ENCODE results near the gene SLC6A18. TPM values are rescaled to one million over a fixed set of nuclear protein-coding genes. Genes with fewer than 3 reads are reported as not detected.
A peak's percentile ranks its signal among the peaks of the same experiment; 100 is the strongest.

Gene SLC6A18
- total RNA-seq, 8 experiments from 2014 or later = 0.14 TPM; not detected in 7

DNA sequence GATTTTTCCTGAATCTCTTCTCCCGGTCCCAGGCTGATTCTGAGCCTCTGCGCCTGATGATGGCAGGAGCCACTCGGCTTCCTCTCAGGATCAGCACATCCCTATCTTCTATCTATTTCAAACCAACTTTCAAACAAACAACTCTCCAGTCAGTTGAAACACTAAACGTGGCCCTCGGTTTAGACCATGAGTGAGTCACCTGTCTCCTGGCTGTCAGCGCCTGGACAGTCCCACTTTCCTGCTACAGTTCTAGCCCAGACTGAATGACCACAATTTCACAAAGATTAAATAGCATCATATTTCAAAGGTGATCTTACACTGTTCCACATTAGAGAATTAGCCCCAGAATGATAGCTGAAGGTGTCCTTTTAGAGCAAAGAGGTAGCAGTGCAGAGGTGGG lies 17.6 kb upstream of the SLC6A18 start:
- Histone ChIP-seq H3K4me3 (no peak overlapping the region), H3K4me1 (replicated peaks in 1 of 2) (no peaks in the 10 kb centered on the region), H3K27ac (no peak overlapping the region)
- 38 to 100% (median 80%) methylated on average over 1 to 6 of the region's 6 CpGs; no CpG with 5 or more reads in 3 of the 10 experiments for WGBS, 10 experiments
- in situ Hi-C loops (cut with MboI; ENCODE audit: low pct_unique_long_range_greater_than_20kb in 2 of 9, low sequenced_read_pairs in 9 of 9, unreplicated experiment in 9 of 9) = loop anchor here in 1 of 9 experiments (25.0 kb wide), 1 partner anchor 430 kb away; no protein-coding TSS in a partner anchor
- ATAC-seq (replicated peaks in 6 of 8) = peak in 2 of 8 experiments; percentile 15 to 19

DNA sequence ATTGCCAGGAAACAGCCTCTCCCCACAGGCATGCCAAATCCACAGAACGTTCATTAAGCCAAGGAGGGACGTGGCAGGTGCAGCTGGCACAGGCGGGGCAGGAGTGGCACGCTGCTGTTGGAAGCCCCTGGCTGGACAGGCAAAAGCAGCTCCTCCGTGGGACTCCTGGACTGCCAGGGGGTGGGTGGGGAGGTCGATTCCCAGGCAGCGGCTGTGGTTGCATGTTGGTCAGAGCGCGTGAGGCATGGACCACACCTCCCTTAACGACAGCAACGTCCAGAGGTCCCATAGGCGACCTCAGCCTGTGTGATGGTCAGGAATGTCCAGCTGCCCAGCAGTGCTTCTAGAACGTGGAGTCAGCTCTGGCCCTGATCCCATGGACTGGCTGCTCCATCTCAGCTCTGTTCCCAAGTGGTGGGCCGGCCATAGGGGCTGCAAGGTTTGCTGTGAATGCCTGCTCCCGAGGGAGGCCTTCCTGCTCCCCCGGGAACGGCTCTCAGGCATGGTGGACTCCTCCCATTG lies 16.9 kb upstream of the SLC6A18 start:
- H3K27ac ChIP-seq = no peak overlapping the region
- in situ Hi-C loops (cut with MboI; ENCODE audit: low pct_unique_long_range_greater_than_20kb in 2 of 9, low sequenced_read_pairs in 9 of 9, unreplicated experiment in 9 of 9) = loop anchor here in 1 of 9 experiments (25.0 kb wide), 1 partner anchor 429 kb away; no protein-coding TSS in a partner anchor
- no peaks in the 10 kb centered on the region for H3K4me1 ChIP-seq (replicated peaks in 1 of 2)
- no peak overlapping the region for H3K4me3 ChIP-seq
- WGBS, 10 experiments = 47 to 100% (median 61%) methylated on average over 1 to 4 of the region's 17 CpGs; no CpG with 5 or more reads in 6 of the 10 experiments
- ATAC-seq (replicated peaks in 6 of 8) = no peak

DNA sequence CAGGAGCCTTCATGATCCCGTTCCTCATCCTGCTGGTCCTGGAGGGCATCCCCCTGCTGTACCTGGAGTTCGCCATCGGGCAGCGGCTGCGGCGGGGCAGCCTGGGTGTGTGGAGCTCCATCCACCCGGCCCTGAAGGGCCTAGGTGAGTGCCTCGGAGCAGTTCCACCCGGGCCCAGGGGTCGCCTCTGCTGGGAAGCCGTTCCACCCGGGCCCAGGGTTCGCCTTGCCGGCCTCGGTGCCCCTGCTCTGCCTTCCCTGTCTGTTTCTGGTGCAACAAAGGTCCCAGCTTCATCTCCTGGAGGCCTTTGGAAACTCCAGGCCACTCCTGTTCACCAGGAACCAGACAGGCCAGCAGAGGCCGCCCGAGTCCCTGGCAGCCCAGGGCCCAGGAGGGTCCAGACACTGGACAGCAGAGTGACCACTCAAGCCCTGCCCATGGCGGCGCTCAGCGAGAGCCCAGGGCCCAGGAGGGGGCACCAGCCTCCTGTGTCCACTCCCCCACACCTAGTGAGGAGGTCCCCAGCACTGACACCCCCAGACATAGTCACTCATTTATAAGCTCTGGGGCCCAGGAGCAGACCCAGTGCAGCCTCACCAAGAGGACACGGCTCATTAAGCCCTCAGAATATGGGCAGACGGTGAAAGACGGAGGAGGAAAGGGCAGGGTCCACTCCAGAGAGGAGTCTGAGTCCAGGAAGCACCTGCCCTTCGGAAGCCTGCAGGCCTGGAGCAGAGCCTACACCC lies 16.3 kb upstream of the SLC6A18 start:
- Histone ChIP-seq H3K4me1 (replicated peaks in 1 of 2) (no peaks in the 10 kb centered on the region), H3K27ac (no peak overlapping the region), H3K4me3 (no peak overlapping the region)
- ATAC-seq (replicated peaks in 6 of 8) = peak; percentile 71 to 95 (median 81)
- 0 to 85% (median 49%) methylated on average over 2 to 7 of the region's 24 CpGs; no CpG with 5 or more reads in 5 of the 10 experiments for WGBS, 10 experiments
- in situ Hi-C loops (cut with MboI; ENCODE audit: low pct_unique_long_range_greater_than_20kb in 2 of 9, low sequenced_read_pairs in 9 of 9, unreplicated experiment in 9 of 9) = loop anchor here in 1 of 9 experiments (25.0 kb wide), 1 partner anchor 428 kb away; no protein-coding TSS in a partner anchor

DNA sequence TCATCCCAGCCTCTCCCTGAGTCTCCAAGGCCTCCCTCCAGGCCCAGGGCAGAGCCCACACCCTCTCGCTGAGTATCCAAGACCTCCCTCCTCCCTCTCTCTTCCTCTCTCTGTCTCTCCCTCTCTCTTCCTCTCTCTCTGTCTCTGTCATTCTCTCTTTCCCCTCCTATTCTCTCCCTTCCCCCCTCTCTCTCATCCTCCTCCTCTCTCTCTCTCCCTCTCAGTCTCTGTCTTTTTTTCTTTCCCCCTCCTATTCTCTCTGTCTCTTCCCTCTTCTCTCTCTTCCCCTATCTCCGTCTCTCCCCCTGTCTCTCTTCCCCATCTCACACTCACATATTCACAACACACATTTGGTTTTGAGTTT lies 15.7 kb upstream of the SLC6A18 start:
- no peak overlapping the region for H3K27ac ChIP-seq
- ATAC-seq (replicated peaks in 6 of 8) = peak in 2 of 8 experiments; percentile 10 to 50
- H3K4me1 ChIP-seq (replicated peaks in 1 of 2) = no peaks in the 10 kb centered on the region
- no peak overlapping the region for H3K4me3 ChIP-seq
- 13 to 92% (median 38%) methylated on average over 1 to 2 of the region's 2 CpGs; no CpG with 5 or more reads in 3 of the 10 experiments for WGBS, 10 experiments
- in situ Hi-C loops (cut with MboI; ENCODE audit: low pct_unique_long_range_greater_than_20kb in 2 of 9, low sequenced_read_pairs in 9 of 9, unreplicated experiment in 9 of 9) = loop anchor here in 1 of 9 experiments (25.0 kb wide), 1 partner anchor 428 kb away; no protein-coding TSS in a partner anchor

DNA sequence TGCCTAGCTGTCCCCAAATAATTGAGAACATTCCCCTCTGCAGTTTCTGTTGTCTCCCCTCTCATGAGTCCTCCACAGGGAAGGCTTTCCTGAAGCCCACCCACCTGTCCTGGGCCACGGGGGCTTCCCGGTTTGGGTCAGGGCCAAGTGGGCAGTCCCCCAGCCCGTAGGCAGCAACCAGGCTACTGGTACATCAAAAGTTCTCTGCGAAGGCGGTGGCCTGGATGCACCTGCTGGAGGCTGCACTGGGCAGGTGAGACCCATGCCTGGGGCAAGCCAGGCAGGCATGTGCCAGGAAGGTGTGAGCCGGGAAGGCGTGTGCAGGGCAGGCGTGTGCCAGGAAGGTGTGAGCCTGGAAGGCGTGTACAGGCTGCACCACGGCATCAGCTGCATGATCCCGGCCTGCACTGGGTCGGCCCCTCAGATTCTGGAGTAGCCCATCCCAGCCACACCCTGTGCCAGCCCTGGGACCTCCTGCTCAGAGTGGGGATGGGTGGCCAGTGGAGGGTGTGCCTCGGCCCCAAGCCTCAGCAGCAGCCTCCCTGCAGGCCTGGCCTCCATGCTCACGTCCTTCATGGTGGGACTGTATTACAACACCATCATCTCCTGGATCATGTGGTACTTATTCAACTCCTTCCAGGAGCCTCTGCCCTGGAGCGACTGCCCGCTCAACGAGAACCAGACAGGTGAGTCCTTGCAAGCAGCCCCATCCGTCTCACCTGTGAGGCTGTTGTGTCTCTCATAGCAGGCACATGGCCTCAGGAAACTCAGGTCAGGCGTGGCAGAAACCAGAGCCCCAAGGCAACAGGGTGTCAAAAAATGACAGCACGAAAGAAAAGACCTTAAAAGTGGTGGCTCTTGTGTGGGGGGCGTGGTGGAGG lies 15.0 kb upstream of the SLC6A18 start:
- in situ Hi-C loops (cut with MboI; ENCODE audit: low pct_unique_long_range_greater_than_20kb in 2 of 9, low sequenced_read_pairs in 9 of 9, unreplicated experiment in 9 of 9) = loop anchor here in 1 of 9 experiments (25.0 kb wide), 1 partner anchor 427 kb away; no protein-coding TSS in a partner anchor
- 19 to 87% (median 61%) methylated on average over 2 to 7 of the region's 21 CpGs; no CpG with 5 or more reads in 3 of the 10 experiments for WGBS, 10 experiments
- Histone ChIP-seq H3K4me3 (no peak overlapping the region), H3K27ac (no peak overlapping the region), H3K4me1 (replicated peaks in 1 of 2) (no peaks in the 10 kb centered on the region)
- ATAC-seq (replicated peaks in 6 of 8) = no peak

DNA sequence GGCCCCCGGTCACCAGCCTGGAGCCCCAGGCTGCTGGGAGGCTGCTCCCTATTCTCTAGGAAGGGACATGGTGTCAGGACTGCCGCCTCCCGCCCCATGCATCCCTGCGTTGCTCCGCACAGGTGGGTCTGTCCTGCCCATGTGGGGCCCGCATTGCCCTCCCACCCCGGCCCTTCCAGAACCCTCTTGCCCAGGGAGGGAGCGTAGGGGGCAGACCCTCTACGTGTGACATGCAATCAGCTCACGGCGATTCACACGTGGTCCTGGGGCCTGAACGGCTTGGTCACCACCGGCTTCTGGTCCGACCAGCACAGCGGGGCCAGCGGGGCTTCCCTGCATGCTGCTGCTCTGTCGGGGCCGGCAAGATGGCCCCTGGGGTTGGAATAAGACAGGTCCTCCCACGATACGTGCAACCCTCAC lies 14.3 kb upstream of the SLC6A18 start:
- H3K4me1 ChIP-seq (replicated peaks in 1 of 2) = no peaks in the 10 kb centered on the region
- no peak for ATAC-seq (replicated peaks in 6 of 8)
- in situ Hi-C loops (cut with MboI; ENCODE audit: low pct_unique_long_range_greater_than_20kb in 2 of 9, low sequenced_read_pairs in 9 of 9, unreplicated experiment in 9 of 9) = loop anchor here in 1 of 9 experiments (25.0 kb wide), 1 partner anchor 426 kb away; no protein-coding TSS in a partner anchor
- H3K27ac ChIP-seq = no peak overlapping the region
- H3K4me3 ChIP-seq = no peak overlapping the region
- 100% methylated on average over 1 of the region's 21 CpGs; no CpG with 5 or more reads in 9 of the 10 experiments for WGBS, 10 experiments

DNA sequence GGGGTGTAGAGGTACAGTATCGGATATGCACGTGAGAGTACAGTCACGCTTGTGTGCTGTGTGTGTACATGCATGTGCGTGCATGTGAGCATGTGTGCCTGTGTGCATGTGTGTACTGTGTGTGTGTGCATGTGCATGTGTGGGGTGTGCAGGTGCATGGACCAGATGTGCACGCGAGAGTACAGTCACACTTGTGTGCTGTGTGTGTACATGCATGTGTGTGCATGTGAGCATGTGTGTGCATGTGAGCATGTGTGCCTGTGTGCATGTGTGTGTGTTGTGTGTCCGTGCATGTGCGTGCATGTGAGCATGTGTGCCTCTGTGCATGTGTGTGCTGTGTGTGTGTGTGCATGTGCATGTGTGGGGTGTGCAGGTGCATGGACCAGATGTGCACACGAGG lies 13.5 kb upstream of the SLC6A18 start:
- Histone ChIP-seq H3K27ac (no peak overlapping the region), H3K4me1 (replicated peaks in 1 of 2) (no peaks in the 10 kb centered on the region), H3K4me3 (no peak overlapping the region)
- in situ Hi-C loops (cut with MboI; ENCODE audit: low pct_unique_long_range_greater_than_20kb in 2 of 9, low sequenced_read_pairs in 9 of 9, unreplicated experiment in 9 of 9) = loop anchor here in 1 of 9 experiments (25.0 kb wide), 1 partner anchor 426 kb away; no protein-coding TSS in a partner anchor
- 20 to 100% (median 80%) methylated on average over 1 to 4 of the region's 9 CpGs; no CpG with 5 or more reads in 5 of the 10 experiments for WGBS, 10 experiments
- ATAC-seq (replicated peaks in 6 of 8) = no peak

DNA sequence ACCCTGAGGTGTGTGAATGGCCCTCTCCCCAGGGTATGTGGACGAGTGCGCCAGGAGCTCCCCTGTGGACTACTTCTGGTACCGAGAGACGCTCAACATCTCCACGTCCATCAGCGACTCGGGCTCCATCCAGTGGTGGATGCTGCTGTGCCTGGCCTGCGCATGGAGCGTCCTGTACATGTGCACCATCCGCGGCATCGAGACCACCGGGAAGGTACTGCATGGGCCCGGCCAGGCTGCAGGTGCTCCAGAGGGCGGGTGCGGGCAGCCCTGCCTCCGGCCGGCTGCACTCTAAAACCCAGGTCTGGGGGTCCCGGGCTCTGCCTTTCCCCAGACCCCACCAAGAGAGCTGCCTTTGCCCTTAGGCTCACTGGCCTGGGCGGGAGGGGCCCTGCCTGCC lies 12.9 kb upstream of the SLC6A18 start:
- in situ Hi-C loops (cut with MboI; ENCODE audit: low pct_unique_long_range_greater_than_20kb in 2 of 9, low sequenced_read_pairs in 9 of 9, unreplicated experiment in 9 of 9) = loop anchor here in 1 of 9 experiments (25.0 kb wide), 1 partner anchor 425 kb away; no protein-coding TSS in a partner anchor
- no peak for ATAC-seq (replicated peaks in 6 of 8)
- WGBS, 10 experiments = 80 to 89% methylated on average over 3 to 9 of the region's 20 CpGs; no CpG with 5 or more reads in 8 of the 10 experiments
- Histone ChIP-seq H3K4me1 (replicated peaks in 1 of 2) (no peaks in the 10 kb centered on the region), H3K4me3 (no peak overlapping the region), H3K27ac (no peak overlapping the region)

DNA sequence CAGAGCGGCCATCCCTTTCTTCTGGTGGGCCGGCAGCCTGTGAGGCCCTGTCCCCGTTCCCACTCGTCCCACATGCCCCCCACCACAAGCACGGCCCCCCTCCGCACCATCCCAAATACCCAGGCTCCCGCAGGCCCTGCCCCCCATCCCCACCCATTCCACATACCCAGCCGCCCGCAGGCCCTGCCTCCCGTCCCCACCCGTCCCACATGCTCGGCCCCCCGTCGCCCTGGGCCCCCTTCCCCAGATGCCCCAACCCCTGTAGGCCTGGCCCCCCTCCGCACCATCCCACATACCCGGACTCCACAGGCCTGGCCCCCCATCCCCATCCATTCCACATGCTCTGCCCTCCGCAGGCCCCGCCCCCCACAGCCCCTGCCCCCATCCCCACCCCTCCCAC lies 12.3 kb upstream of the SLC6A18 start:
- Histone ChIP-seq H3K4me3 (no peak overlapping the region), H3K4me1 (replicated peaks in 1 of 2) (no peaks in the 10 kb centered on the region), H3K27ac (no peak overlapping the region)
- WGBS, 10 experiments = no CpG with 5 or more reads among the region's 18 CpGs
- no peak for ATAC-seq (replicated peaks in 6 of 8)
- in situ Hi-C loops (cut with MboI; ENCODE audit: low pct_unique_long_range_greater_than_20kb in 2 of 9, low sequenced_read_pairs in 9 of 9, unreplicated experiment in 9 of 9) = loop anchor here in 1 of 9 experiments (25.0 kb wide), 1 partner anchor 424 kb away; no protein-coding TSS in a partner anchor

DNA sequence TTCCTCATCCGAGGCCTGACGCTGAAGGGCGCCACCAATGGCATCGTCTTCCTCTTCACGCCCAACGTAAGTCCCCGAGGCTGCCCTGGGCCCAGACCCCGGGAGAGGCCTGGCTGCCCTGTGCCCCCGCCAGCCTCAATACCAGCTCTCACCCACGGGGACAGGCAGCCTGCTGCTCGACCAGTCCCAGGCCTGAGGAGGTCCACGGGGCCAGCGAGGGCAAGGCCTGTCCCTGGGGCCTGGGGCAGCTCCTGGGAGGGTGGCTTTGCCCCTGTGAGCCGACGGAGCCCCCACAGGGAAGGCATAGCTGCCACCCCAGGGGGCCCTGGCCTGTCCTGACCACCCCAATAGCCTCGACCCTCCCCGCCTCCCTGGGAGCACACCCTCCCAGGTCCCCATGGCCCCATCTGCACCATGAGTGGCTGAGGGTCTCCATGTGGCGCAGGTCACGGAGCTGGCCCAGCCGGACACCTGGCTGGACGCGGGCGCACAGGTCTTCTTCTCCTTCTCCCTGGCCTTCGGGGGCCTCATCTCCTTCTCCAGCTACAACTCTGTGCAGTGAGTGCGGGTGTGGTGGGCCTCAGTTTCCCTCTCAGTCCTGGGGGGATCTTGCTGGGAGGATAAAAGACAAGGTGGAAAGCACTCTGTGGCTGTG lies 11.5 kb upstream of the SLC6A18 start:
- H3K4me1 ChIP-seq (replicated peaks in 1 of 2) = no peaks in the 10 kb centered on the region
- no peak for ATAC-seq (replicated peaks in 6 of 8)
- H3K4me3 ChIP-seq = no peak overlapping the region
- in situ Hi-C loops (cut with MboI; ENCODE audit: low pct_unique_long_range_greater_than_20kb in 2 of 9, low sequenced_read_pairs in 9 of 9, unreplicated experiment in 9 of 9) = loop anchor here in 1 of 9 experiments (25.0 kb wide), 1 partner anchor 424 kb away; no protein-coding TSS in a partner anchor
- no peak overlapping the region for H3K27ac ChIP-seq
- 100% methylated on average over 1 to 2 of the region's 25 CpGs; no CpG with 5 or more reads in 8 of the 10 experiments for WGBS, 10 experiments

DNA sequence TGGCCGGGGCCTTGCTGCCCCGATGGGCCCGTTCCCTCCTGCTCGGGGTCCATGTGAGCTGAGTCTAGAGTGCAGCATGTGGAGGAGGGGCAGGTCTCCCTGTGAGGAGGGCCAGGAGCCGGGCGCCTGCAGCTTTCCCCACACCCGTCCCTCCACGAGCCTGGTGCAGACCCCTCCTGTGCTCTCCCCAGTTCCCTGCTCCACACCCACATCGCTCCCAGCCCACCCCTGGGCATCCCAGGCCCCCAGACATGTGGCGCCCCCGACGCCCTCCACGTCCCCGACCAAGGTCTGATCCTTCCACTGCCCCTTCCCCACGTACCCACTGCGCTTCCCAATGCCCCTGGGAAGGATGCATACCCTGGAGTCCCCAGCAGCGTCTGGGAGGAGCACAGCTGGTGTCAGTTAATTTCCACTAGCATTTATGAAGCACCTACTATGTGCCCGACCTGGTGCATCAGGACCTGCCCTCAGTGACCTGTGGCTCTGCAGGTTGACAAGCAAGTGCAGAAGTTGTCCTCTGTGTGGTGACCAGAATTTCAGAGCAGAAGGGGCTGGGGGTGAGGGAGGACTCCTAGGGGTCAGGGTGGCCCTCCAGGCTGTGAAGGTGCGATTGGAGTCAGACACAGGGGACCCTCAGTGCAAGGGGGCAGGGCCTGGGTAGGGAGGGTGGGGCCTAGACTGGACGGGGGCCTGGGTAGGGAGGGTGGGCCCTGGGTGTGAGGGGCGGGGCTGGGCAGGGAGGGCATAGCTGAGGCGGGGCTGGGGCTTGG lies 10.8 kb upstream of the SLC6A18 start:
- no CpG with 5 or more reads among the region's 22 CpGs for WGBS, 10 experiments
- no peak overlapping the region for H3K4me3 ChIP-seq
- H3K4me1 ChIP-seq (replicated peaks in 1 of 2) = no peaks in the 10 kb centered on the region
- no peak overlapping the region for H3K27ac ChIP-seq
- in situ Hi-C loops (cut with MboI; ENCODE audit: low pct_unique_long_range_greater_than_20kb in 2 of 9, low sequenced_read_pairs in 9 of 9, unreplicated experiment in 9 of 9) = loop anchor here in 1 of 9 experiments (25.0 kb wide), 1 partner anchor 423 kb away; no protein-coding TSS in a partner anchor
- no peak for ATAC-seq (replicated peaks in 6 of 8)
